Cardiac fibroblast (primary cell): ENCODE results near the gene ZNF280B.
"Not testable (repeated sequence)": the region's sequence is repeated elsewhere in the genome, so short reads cannot be mapped to it uniquely, and the experiment has no call there.

Experiments used
- DNase-seq, 2 donors: peaks; one replicate each; pipeline versions ENCODE4 v3.0.0 to v3.0.0-alpha.2; 2010; ENCODE audit warnings: low read depth in 2 of 2
- H3K4me3 ChIP-seq, 2 donors: replicated peaks in 1 of 2; 1 replicate in 1 of 2; 2 replicates in 1 of 2; pipeline ENCODE4 v1.5.1; 2011; ENCODE audit warnings: low read depth in 2 of 2, low read length in 2 of 2, mild to moderate bottlenecking in 2 of 2, moderate library complexity in 1 of 2
- TF ChIP-seq, protein P1 (sequence below): IDR thresholded peaks from one replicate; pipeline ENCODE4 v1.5.1; 2011; ENCODE audit warnings: low read depth, mild to moderate bottlenecking, low read length, inconsistent platforms

Gene ZNF280B

DNA sequence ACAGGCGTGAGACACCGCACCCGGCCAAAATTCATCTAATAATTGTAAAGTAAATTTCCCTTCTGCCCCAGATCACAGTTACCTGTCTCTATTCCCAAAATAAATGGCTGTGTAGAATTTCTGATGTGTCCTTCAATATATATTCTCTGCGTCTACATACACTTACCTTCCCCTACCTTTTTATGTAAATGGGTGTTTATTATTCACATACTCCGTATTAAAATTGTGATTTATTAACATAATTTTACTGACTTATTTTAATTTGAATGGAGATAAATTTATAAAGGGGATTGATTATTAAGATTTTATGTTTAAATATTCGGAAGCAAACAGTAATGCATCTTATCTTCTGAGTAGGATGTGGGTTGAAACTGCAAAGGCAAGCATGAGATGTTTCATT, 28.0 kb upstream of the ZNF280B start:
- DNase-seq: no peak
- H3K4me3 ChIP-seq: no peak overlapping the region
- TF ChIP-seq, protein P1, sequence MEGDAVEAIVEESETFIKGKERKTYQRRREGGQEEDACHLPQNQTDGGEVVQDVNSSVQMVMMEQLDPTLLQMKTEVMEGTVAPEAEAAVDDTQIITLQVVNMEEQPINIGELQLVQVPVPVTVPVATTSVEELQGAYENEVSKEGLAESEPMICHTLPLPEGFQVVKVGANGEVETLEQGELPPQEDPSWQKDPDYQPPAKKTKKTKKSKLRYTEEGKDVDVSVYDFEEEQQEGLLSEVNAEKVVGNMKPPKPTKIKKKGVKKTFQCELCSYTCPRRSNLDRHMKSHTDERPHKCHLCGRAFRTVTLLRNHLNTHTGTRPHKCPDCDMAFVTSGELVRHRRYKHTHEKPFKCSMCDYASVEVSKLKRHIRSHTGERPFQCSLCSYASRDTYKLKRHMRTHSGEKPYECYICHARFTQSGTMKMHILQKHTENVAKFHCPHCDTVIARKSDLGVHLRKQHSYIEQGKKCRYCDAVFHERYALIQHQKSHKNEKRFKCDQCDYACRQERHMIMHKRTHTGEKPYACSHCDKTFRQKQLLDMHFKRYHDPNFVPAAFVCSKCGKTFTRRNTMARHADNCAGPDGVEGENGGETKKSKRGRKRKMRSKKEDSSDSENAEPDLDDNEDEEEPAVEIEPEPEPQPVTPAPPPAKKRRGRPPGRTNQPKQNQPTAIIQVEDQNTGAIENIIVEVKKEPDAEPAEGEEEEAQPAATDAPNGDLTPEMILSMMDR: no peak

DNA sequence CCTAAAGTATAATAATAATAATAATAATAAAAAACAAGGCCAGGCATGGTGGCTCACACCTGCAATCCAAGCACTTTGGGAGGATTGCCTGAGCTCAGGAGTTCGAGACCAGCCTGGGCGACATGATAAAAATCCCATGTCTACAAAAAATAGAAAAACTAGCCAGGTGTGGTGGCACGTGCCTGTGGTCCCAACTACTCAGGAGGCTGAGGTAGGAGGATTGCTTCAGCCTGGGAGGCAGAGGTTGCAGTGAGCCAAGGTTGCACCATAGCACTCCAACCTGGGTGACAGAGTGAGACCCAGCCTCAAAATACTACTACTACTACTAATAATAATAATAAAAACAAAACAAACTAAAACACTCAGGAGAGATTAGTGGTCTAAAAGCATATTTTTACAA, 27.1 kb upstream of the ZNF280B start:
- TF ChIP-seq, protein P1: no peak
- DNase-seq: no peak
- no peak overlapping the region for H3K4me3 ChIP-seq

DNA sequence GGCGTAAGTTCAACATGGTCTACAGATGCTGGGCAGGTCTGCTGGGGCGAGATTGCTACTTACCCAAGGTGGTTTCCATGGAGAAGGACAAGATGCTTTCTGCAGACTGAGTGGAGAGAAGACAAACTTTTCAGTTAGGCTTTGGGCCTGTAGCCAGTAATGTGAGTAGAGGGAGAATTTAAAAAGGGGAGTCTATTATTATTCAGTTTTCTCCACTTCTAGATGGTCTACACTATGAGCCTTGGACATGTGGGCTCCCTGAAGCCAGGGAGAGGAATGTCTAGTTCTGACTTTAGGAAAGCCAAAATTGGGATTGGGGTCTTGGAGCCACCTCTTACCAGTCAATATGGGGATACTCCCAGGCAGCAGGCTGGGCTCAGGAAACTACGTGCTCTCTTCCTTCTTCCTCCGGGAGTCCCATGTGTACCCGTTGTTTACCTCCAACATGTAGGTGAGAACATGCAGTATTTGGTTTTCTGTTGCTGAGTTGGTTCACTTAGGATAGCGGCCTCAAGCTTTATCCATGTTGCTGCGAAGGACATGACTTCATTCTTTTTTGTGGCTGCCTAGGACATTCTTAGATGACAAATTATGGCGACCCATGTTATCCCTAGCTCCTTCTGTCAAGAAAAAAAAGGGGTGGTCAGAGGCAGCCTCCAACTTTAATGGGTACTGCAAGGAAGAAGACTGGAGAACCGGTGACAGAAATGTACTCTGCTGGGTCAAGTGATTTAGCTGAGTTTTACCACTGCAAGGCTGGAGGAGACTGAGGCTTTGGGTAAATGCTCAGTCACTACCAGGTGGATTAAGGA, 26.3 kb upstream of the ZNF280B start:
- H3K4me3 ChIP-seq: no peak overlapping the region
- TF ChIP-seq, protein P1: no peak
- no peak for DNase-seq

DNA sequence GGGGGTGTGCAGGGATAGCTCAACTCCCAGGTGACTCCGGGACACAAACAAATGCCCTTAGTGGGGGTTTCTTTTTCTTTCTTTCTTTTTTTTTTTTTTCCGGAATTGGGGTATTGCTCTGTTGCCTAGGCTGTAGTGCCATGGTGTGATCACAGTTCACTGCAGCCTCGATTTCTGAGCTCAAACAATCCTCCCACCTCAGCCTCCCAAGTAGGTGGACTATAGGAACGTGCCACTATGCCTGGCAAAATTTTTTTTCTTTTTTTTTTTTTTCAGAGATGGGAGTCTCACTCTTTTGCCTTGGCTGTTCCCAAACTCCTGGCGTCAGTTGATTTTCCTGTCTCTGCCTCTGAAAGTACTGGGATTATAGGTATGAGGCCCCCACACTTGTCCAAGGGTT, 25.3 kb upstream of the ZNF280B start:
- TF ChIP-seq, protein P1: no peak
- DNase-seq: no peak
- no peak overlapping the region for H3K4me3 ChIP-seq

DNA sequence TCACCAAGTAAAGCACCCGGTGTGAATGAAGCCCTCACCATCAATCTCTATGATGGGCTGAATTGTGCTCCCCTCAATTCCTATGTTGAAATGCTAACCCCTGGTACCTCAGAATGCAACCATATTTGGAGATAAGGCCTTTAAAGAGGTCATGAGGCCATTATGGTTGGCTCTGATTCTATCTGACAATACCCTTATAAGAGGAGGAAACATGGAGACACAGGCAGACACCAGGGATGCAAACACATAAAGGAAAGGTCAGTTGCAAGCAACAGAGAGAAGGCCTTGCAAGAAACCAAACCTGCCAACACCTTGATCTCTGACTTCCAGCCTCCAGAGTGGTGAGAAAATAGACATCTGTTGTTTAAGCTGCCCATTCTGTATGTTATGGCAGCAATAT, 24.9 kb upstream of the ZNF280B start:
- no peak for DNase-seq
- H3K4me3 ChIP-seq: no peak overlapping the region
- TF ChIP-seq, protein P1: no peak

DNA sequence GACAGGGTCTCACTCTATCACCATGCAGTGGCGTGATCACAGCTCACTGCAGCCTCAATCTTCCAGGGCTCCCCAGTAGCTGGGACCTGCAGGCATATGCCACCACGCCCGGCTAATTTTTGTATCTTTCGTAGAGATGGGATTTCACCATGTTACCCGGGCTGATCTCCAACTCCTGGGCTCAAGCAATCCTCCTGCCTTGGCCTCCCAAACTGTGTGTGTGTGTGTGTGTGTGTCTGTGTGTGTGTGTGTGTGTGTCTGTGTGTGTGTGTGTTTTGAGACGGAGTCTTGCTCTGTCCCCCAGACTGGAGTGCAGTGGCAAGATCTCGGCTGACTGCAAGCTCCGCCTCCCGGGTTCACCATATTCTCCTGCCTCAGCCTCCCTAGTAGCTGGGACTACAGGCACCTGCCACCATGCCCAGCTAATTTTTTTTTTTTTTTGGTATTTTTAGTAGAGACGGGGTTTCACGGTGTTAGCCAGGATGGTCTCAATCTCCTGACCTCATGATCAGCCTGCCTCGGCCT, 24.1 kb upstream of the ZNF280B start:
- not testable (repeated sequence) for DNase-seq, H3K4me3 ChIP-seq

DNA sequence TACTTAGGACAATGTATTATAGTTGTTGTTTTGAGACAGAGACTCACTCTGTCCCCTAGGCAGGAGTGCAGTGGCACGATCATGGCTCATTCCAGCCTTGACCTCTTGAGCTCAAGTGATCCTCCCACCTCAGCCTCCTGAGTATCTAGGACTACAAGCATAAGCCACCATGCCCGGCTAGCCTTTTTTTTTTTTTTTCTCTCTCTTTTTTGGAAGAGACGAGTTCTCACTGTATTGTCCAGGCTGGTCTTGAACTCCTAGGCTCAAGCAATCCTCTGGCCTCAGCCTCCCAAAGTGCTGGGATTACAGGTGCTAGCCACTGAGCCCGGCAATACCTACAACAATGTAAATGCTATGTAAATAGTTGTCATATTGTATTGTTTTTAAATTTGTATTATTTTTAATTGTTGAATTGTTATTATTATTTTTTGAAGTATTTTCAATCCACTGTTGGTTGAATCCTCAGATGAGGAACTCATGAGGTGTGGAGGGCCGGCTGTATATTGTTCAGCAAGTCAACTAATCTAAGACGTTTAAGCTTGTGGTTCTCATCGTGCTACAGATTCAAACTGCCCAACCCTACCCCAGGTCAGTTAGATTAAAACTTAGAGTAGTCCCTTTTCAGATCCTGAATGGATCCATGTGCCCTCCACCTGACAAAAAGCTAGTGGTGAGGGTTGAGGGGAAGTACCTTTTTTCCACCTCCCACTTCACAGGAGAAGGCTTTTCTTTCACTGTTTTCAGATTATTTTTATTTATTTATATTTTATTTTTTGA, 23.4 kb upstream of the ZNF280B start:
- TF ChIP-seq, protein P1: no peak
- DNase-seq: no peak
- no peak overlapping the region for H3K4me3 ChIP-seq
